Gastroesophageal sphincter (tissue), 3 donors: ENCODE data around the gene NRF1.

Experiments used
- CTCF ChIP-seq, 4 experiments: fragments of 200-600 bp in 2 of 4; fragments of 450-650 bp in 2 of 4; sonication (generic) in 1 of 4; IDR thresholded peaks; one replicate each; pipeline ENCODE4 v1.5.1; 2017 to 2019; ENCODE audit warnings: antibody characterized with exemption in 4 of 4, mild to moderate bottlenecking in 2 of 4, moderate library complexity in 2 of 4
- EP300 ChIP-seq: sonication (generic); formaldehyde crosslinking; IDR thresholded peaks from one replicate; pipeline ENCODE4 v1.6.1; 2017; ENCODE audit warnings: antibody characterized with exemption, mild to moderate bottlenecking
- POLR2A ChIP-seq, 2 donors: fragments of 450-650 bp; IDR thresholded peaks; one replicate each; pipeline ENCODE4 v1.6.1; 2017; ENCODE audit warnings: antibody characterized with exemption in 2 of 2, mild to moderate bottlenecking in 2 of 2, moderate library complexity in 1 of 2
- POLR2AphosphoS5 ChIP-seq: sonication (generic); formaldehyde crosslinking; IDR thresholded peaks from one replicate; pipeline ENCODE4 v1.6.1; 2017; ENCODE audit warnings: antibody characterized with exemption

DNA sequence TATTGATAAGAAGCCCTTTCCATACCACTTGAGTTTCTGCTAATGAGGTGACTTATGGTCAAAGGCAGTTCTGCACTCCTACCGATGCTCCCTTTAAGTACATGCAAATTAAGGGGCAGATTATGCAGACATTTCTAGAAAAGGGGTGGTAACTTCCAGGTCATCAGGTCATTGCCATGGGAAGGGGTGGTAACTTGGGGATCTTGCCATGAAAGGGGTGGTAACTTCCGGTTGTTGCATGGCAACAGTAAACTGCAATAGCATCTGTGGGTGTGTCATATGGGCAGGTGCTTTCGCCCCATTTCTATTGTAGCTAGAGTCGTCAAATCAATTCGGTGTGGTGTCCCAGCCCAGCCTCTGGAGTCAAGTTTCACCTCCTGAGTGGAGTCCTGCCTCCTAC lies 190.4 kb downstream of the NRF1 start:
- TF ChIP-seq CTCF (IDR thresholded peaks at IDR 0.05) (no peak), POLR2A (IDR thresholded peaks at IDR 0.05) (no peak), EP300 (no peak), POLR2AphosphoS5 (no peak)
